ENCODE results near the gene NPY4R.
"Not testable (repeated sequence)": the region's sequence is repeated elsewhere in the genome, so short reads cannot be mapped to it uniquely, and the experiment has no call there.

DNA sequence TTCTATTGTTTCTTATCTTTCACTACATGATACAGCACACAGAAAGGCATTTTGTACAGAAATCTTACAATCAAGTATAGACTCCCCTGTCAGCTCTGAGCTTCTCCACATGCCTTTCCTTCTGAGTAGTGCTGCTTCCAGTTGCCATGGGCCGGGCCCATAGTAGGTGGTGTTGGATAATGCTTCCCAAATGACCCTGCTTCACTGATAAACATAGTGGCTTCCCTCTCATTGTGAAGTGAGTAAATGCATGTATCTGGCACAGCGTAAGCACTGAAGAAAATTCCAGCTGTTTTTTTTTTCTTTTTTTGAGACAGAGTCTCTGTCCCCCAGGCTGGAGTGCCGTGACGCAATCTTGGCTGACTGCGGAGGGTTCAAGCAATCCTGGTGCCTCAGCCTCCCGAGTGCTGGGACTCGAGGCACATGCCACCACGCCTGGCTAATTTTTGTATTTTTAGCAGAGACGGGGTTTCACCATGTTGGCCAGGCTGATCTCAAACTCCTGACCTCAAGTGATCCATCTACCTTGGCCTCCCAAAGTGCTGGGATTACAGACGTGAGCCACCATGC is 23.0 kb downstream of the NPY4R start:
- TF ChIP-seq, protein P1, sequence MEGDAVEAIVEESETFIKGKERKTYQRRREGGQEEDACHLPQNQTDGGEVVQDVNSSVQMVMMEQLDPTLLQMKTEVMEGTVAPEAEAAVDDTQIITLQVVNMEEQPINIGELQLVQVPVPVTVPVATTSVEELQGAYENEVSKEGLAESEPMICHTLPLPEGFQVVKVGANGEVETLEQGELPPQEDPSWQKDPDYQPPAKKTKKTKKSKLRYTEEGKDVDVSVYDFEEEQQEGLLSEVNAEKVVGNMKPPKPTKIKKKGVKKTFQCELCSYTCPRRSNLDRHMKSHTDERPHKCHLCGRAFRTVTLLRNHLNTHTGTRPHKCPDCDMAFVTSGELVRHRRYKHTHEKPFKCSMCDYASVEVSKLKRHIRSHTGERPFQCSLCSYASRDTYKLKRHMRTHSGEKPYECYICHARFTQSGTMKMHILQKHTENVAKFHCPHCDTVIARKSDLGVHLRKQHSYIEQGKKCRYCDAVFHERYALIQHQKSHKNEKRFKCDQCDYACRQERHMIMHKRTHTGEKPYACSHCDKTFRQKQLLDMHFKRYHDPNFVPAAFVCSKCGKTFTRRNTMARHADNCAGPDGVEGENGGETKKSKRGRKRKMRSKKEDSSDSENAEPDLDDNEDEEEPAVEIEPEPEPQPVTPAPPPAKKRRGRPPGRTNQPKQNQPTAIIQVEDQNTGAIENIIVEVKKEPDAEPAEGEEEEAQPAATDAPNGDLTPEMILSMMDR (IDR thresholded peaks at IDR 0.05), result not testable (repeated sequence)
- TF ChIP-seq POLR2A (IDR thresholded peaks at IDR 0.05), result not testable (repeated sequence)
